Stimulated activated CD4-positive, alpha-beta T cell treated with anti-CD3 and anti-CD28 coated beads, Interleukin-12 subunit alpha, Interleukin-12 subunit beta, amount 100 ng/mL, for 24 hours (primary cell): ENCODE measurements around the gene DBF4.
"Not testable (repeated sequence)": the region's sequence is repeated elsewhere in the genome, so short reads cannot be mapped to it uniquely, and the experiment has no call there.

Experiments used
- DNase-seq, 2 experiments: peaks; one replicate each; pipeline ENCODE4 v3.0.0-alpha.2; 2020; ENCODE audit warnings: low read depth in 2 of 2

DBF4 gene

GRCh38 chr7:87882151-87882937 is 6.1 kb downstream of the DBF4 start:
- no peak for DNase-seq

GRCh38 chr7:87885018-87885417 is 8.7 kb downstream of the DBF4 start:
- DNase-seq, result no peak

GRCh38 chr7:87886875-87887274 is 10.6 kb downstream of the DBF4 start:
- no peak for DNase-seq

GRCh38 chr7:87895363-87895762 is 19.1 kb downstream of the DBF4 start:
- no peak for DNase-seq

GRCh38 chr7:87899255-87899654 is 23.0 kb downstream of the DBF4 start:
- no peak for DNase-seq

- not testable (repeated sequence) for DNase-seq
Measured at GRCh38 chr7:87907136-87907906, 31.0 kb downstream of the DBF4 start.

GRCh38 chr7:87908814-87909213 is 32.5 kb downstream of the DBF4 start:
- not testable (repeated sequence) for DNase-seq

- DNase-seq, result no peak
Measured at GRCh38 chr7:87912121-87912520, 35.8 kb downstream of the DBF4 start.

GRCh38 chr7:87918740-87919139 is 42.4 kb downstream of the DBF4 start:
- DNase-seq, result no peak

GRCh38 chr7:87919875-87920274 is 43.6 kb downstream of the DBF4 start:
- DNase-seq, result no peak

GRCh38 chr7:87920578-87920977 is 44.3 kb downstream of the DBF4 start:
- DNase-seq, result no peak

GRCh38 chr7:87922759-87923395 is 46.6 kb downstream of the DBF4 start:
- not testable (repeated sequence) for DNase-seq

- DNase-seq, result no peak
Measured at GRCh38 chr7:87926581-87927461, 50.5 kb downstream of the DBF4 start.

- DNase-seq, result no peak
Measured at GRCh38 chr7:87933605-87933952, 57.3 kb downstream of the DBF4 start.

- peak; percentile 60 to 73 for DNase-seq
Measured at GRCh38 chr7:87933953-87934698, 57.8 kb downstream of the DBF4 start, which contains the start of gene ADAM22. TSS of gene ADAM22 (plus strand) at chr7:87934251. CDS start at chr7:87934466, 215 bp downstream.

- peak in 1 of 2 experiments; percentile 12 for DNase-seq
Measured at GRCh38 chr7:87934699-87935383, 58.5 kb downstream of the DBF4 start.

GRCh38 chr7:87935384-87935706 is 59.1 kb downstream of the DBF4 start:
- no peak for DNase-seq

GRCh38 chr7:87941138-87941537 is 64.8 kb downstream of the DBF4 start:
- DNase-seq, result no peak

- no peak for DNase-seq
Measured at GRCh38 chr7:87944547-87944946, 68.3 kb downstream of the DBF4 start.

GRCh38 chr7:87945926-87946325 is 69.6 kb downstream of the DBF4 start:
- DNase-seq, result not testable (repeated sequence)
